Gastrocnemius medialis (tissue), 4 donors: ENCODE data around the gene MLST8.

ENCODE experiments used
- POLR2A ChIP-seq, 2 donors: fragments of 450-650 bp; IDR thresholded peaks; one replicate each; pipeline ENCODE4 v1.6.1; 2017; ENCODE audit warnings: antibody characterized with exemption in 2 of 2, mild to moderate bottlenecking in 2 of 2, moderate library complexity in 2 of 2
- TF ChIP-seq, protein P1 (sequence below), 5 experiments: fragments of 450-650 bp in 3 of 5; fragments of 200-600 bp in 2 of 5; sonication (generic) in 2 of 5; IDR thresholded peaks in 4 of 5; conservative IDR thresholded peaks in 1 of 5; 1 replicate in 4 of 5; 2 replicates in 1 of 5; pipeline ENCODE4 v1.5.1; 2016 to 2019; ENCODE audit warnings: antibody characterized with exemption in 5 of 5, mild to moderate bottlenecking in 3 of 5, moderate library complexity in 3 of 5

DNA sequence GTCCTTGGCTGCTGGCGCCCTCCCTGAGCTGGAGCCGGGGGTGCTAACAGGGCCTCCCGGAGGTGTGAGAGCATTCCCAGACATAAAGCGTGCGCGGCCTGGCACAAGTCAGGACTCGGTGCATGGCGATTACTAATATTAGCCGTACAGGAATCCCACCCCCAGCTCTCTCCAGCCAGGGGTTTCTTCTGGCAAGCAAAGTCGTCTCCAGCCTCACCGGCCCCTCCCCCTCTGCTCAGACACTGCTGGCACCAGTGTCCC is 13.9 kb upstream of the MLST8 start:
- TF ChIP-seq, protein P1, sequence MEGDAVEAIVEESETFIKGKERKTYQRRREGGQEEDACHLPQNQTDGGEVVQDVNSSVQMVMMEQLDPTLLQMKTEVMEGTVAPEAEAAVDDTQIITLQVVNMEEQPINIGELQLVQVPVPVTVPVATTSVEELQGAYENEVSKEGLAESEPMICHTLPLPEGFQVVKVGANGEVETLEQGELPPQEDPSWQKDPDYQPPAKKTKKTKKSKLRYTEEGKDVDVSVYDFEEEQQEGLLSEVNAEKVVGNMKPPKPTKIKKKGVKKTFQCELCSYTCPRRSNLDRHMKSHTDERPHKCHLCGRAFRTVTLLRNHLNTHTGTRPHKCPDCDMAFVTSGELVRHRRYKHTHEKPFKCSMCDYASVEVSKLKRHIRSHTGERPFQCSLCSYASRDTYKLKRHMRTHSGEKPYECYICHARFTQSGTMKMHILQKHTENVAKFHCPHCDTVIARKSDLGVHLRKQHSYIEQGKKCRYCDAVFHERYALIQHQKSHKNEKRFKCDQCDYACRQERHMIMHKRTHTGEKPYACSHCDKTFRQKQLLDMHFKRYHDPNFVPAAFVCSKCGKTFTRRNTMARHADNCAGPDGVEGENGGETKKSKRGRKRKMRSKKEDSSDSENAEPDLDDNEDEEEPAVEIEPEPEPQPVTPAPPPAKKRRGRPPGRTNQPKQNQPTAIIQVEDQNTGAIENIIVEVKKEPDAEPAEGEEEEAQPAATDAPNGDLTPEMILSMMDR (IDR thresholded peaks at IDR 0.05 in 4 of 5, conservative IDR thresholded peaks at IDR 0.05 in 1 of 5), result no peak
- no peak for TF ChIP-seq POLR2A (IDR thresholded peaks at IDR 0.05)
